Activated T-helper 1 cell treated with anti-CD3 and anti-CD28 coated beads, Interleukin-12 subunit alpha, Interleukin-12 subunit beta, Interleukin-2, Interleukin-4 antibody, amounts not matched to agents 30 ng/mL and 10 ng/mL and 1 ng/mL, durations not matched to agents 14 hours and 24 hours and 36 hours (primary cell): ENCODE measurements around the gene CREBL2. TPM values are rescaled to one million over a fixed set of nuclear protein-coding genes. Genes with fewer than 3 reads are reported as not detected.
"Not testable (repeated sequence)": the region's sequence is repeated elsewhere in the genome, so short reads cannot be mapped to it uniquely, and the experiment has no call there.

Experiments used
- DNase-seq: peaks from one replicate; pipeline ENCODE4 v3.0.0; 2021; ENCODE audit warnings: low spot score
- H3K27ac Mint-ChIP-seq: one replicate; pipeline ENCODE4 v1.8.0; 2021; ENCODE audit warnings: mild to moderate bottlenecking, mixed read lengths
- H3K27me3 Mint-ChIP-seq: one replicate; pipeline ENCODE4 v1.8.0; 2022; ENCODE audit warnings: mild to moderate bottlenecking, moderate library complexity, mixed read lengths; ENCODE audit not compliant: insufficient read depth
- H3K36me3 Mint-ChIP-seq: one replicate; pipeline ENCODE4 v1.8.0; 2021; ENCODE audit warnings: low read depth, mixed read lengths
- H3K4me1 Mint-ChIP-seq: one replicate; pipeline ENCODE4 v1.8.0; 2021; ENCODE audit warnings: low read depth, mixed read lengths
- H3K4me3 Mint-ChIP-seq: one replicate; pipeline ENCODE4 v1.8.0; 2021; ENCODE audit warnings: mild to moderate bottlenecking, moderate library complexity, mixed read lengths
- H3K9me3 Mint-ChIP-seq: one replicate; pipeline ENCODE4 v1.8.0; 2021; ENCODE audit warnings: mixed read lengths
- intact Hi-C: fragments of 100-400 bp; cut with micrococcal nuclease; formaldehyde crosslinking; loops from one replicate; pipeline ENCODE4 v1.15.1; 2024
- total RNA-seq: library from RNA; stranded (reverse); gene quantifications from 2 replicates; pipeline ENCODE4 v1.2.3, GENCODE V29; 2022

The CREBL2 gene, protein sequence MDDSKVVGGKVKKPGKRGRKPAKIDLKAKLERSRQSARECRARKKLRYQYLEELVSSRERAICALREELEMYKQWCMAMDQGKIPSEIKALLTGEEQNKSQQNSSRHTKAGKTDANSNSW
- total RNA-seq = 16.7 and 17.9 TPM in 2 replicates

DNA sequence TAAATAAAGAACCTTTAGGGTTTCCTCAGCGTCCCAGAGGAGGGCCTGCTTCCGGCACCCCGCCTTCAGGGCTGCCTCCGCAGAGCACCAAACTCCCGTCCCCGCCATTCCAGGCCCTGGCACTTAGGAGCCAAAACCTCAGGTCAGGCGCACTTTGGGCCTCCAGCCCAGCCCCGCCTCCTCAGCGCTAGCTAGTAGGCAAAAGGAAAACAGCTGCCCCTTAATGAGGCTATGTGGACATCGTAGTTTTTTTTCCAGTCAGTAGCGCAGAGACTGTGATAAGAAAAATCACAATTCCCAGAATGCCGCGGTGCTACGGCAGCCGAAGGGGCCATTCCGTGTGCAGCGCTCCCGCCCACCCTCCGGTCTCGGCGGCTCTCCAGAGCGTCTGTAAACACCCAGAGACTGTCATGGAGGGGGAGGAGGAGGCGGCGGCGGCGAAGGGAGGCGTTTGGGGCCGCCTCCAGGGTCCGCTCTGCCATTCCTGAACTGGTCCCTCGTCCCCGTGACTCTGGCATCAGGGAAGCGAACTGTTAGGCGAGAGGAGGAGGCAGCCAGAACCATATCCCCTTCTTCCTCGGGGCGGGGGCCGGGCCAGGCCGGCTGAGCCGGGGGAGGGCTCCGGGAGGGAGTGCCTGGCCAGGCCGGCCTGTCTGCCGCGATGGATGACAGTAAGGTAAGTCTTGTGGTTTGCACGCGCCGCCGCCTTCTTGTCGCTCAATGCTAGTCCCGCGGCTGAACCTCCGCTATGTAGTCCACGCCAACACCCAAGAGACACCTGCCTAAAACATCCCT lies at the start of gene CREBL2:
TSS of gene CREBL2 (plus strand) at position 365 of the 795 bp plus-strand sequence. CDS start at position 662, 297 bp downstream.
- H3K4me3 Mint-ChIP-seq = peak within 1 kb of the TSS; percentile 95
- H3K9me3 Mint-ChIP-seq = no peaks in the 10 kb centered on the region
- intact Hi-C loops = loop anchor here (1.0 to 5.0 kb wide), 9 partner anchors 28 to 391 kb away; partner anchors contain the start of genes BORCS5, GPR19 and HEBP1
- H3K27me3 Mint-ChIP-seq = no peaks in the 10 kb centered on the region
- peak; percentile 78 for DNase-seq
- peak within 1 kb of the TSS; percentile 96 for H3K27ac Mint-ChIP-seq
- peaks cover 47% of the 10 kb centered on the region for H3K4me1 Mint-ChIP-seq
- peaks cover 4% of the 10 kb centered on the region for H3K36me3 Mint-ChIP-seq

DNA sequence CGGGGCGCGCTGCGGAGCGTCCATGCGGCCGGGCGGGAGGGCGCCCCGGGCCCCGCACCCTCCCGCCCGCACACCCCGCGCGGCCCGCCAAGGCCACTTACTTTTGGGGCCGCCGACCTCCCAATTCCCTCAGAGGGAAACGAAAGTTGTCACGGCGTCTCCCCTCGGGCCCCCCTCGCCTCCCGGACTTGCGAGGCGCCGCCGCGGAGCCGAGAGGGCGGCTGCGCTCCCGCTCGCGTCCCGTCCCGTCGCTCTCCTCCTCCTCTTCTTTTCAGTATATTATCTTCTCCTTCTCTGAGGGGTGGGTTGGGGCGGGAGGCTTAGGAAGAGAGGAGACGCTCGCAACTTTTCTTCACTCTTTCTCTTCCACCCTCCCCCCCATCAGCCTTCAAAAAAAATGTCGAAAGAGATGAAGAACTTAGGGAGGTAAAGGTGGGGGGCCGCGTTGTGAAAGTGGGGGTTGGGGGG lies 49.6 kb upstream of the CREBL2 start:
- no peaks in the 10 kb centered on the region for H3K27me3 Mint-ChIP-seq
- peak overlapping the region; percentile 97 for H3K27ac Mint-ChIP-seq
- H3K9me3 Mint-ChIP-seq = no peaks in the 10 kb centered on the region
- H3K4me3 Mint-ChIP-seq = peak overlapping the region; percentile 88
- DNase-seq = peak; percentile 14
- H3K36me3 Mint-ChIP-seq = peaks cover 14% of the 10 kb centered on the region
- H3K4me1 Mint-ChIP-seq = peaks cover 56% of the 10 kb centered on the region
- intact Hi-C loops = loop anchor here (1.0 to 5.0 kb wide), 5 partner anchors 95 to 155 kb away; partner anchors contain the start of genes CDKN1B and GPR19

DNA sequence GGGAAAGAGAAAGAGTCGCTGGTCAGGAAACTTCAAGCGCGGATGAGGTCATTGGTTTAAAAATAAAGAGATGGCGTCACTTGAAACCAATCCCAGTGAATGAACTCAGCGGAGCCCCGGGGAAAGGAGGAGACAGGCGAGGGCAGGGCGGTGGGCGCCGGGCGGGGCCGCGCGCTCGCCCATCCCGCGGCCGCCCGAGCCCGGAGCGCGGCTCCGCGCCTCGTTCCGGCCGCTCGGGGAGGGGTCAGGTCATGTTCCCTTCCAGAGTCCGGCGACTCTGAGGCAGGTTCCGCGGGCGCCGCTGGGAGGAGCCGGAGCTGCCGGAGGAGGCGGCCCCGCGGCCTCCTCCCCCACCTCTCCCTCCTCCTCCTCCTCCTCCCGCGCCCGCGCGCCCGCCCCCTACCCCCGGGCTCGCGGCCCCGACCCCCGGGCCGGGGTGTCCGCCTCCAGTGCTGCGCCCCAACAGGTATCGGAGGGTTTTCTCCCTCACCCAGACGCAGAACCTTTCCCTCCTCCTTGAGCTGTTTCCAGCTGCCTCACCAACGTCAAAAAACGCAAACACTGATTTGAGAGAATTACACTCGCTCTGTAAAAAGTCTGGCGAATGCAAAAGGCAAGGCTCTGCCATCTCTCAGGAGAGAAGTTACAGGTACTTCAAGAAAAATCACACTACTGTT lies 49.0 kb upstream of the CREBL2 start, which contains the start of gene DUSP16:
TSS of gene DUSP16 (minus strand) at position 279 of the 677 bp plus-strand sequence. CDS start 41,765 bp downstream, outside the sequence.
- Mint-ChIP-seq H3K27ac (peak within 1 kb of the TSS; percentile 97), H3K4me1 (peaks cover 52% of the 10 kb centered on the region), H3K9me3 (no peaks in the 10 kb centered on the region), H3K27me3 (no peaks in the 10 kb centered on the region), H3K36me3 (peaks cover 12% of the 10 kb centered on the region), H3K4me3 (peak within 1 kb of the TSS; percentile 88)
- DNase-seq = peak; percentile 85
- intact Hi-C loops = loop anchor here (1.0 to 5.0 kb wide), 6 partner anchors 95 to 205 kb away; partner anchors contain the start of genes BORCS5, CDKN1B and GPR19

DNA sequence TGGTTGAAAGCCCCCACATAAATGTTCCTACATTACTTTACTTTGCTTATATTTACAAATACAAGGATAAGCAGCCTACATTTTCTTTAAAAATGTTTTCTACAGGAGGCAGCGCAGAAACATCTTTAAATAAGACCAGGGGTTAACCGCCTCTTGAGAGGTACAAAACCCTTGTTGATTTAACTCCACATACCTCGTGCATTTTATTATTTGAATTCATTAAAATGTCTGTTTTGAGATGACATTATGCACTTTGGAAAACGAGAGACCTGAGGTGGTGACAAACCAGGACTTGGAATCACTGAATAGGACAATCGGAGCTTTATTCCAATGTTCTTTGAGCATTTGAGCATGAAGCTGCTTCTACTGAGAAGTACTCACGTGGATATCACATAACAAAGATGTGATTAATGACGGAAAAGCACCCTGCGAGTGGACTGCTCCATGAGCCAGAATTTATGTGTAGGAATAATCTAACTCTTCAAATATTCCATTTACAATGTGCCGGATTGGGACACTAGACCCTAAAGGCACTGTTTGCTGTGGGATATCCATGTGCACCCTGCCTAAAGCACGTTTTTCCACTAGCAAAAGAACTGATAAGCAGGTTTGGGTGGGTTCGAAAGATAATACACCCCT lies 48.3 kb upstream of the CREBL2 start:
- intact Hi-C loops = loop anchor here (1.0 to 5.0 kb wide), 4 partner anchors 94 to 206 kb away; partner anchors contain the start of genes BORCS5 and CDKN1B
- Mint-ChIP-seq H3K4me3 (peak overlapping the region; percentile 86), H3K27me3 (no peaks in the 10 kb centered on the region), H3K9me3 (no peaks in the 10 kb centered on the region), H3K27ac (peak overlapping the region; percentile 96), H3K4me1 (peaks cover 46% of the 10 kb centered on the region), H3K36me3 (peaks cover 6% of the 10 kb centered on the region)
- no peak for DNase-seq

DNA sequence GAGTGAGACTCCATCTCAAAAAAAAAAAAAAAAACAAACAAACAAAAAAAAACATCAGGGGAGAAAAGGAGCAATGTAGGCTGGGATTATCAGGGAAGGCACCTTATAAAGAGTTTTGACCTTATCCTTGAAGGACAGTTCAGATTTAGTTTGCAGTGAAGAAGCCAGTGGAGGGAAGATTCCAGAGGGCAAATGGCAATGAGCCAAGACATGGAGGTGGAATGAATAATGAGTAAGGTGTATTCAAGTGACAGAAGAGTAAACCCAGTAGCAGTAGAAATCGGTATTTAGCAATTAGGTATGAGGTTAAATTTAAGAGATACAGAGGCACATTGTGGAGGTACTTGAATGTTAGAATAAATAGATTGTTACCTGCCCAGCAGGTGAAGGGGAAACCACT lies 46.8 kb upstream of the CREBL2 start:
- Mint-ChIP-seq H3K4me3 (no peak overlapping the region), H3K4me1 (peaks cover 31% of the 10 kb centered on the region)

DNA sequence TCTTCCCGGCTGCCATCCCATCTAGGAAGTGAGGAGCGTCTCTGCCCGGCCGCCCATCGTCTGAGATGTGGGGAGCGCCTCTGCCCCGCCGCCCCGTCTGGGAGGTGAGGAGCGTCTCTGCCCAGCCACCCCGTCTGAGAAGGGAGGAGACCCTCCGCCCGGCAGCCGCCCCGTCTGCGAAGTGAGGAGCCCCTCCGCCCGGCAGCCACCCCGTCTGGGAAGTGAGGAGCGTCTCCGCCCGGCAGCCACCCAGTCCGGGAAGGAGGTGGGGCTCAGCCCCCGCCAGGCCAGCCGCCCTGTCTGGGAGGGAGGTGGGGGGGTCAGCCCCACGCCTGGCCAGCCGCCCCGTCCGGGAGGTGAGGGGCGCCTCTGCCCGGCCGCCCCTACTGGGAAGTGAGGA lies 45.7 kb upstream of the CREBL2 start:
- intact Hi-C loops, H3K27me3 Mint-ChIP-seq, H3K9me3 Mint-ChIP-seq, H3K36me3 Mint-ChIP-seq, H3K27ac Mint-ChIP-seq, H3K4me3 Mint-ChIP-seq, DNase-seq: not testable (repeated sequence)
- H3K4me1 Mint-ChIP-seq = peaks cover 20% of the 10 kb centered on the region

More for the DNA sequence above, 46.8 kb upstream of the CREBL2 start:
- no peaks in the 10 kb centered on the region for H3K27me3 Mint-ChIP-seq
- peaks cover 3% of the 10 kb centered on the region for H3K36me3 Mint-ChIP-seq
- H3K9me3 Mint-ChIP-seq = no peaks in the 10 kb centered on the region
- peak overlapping the region; percentile 8 for H3K27ac Mint-ChIP-seq
- intact Hi-C loops = loop anchor here (1.0 to 5.0 kb wide), 8 partner anchors 17 to 189 kb away; partner anchors contain the start of genes CDKN1B and CREBL2
- DNase-seq = no peak

DNA sequence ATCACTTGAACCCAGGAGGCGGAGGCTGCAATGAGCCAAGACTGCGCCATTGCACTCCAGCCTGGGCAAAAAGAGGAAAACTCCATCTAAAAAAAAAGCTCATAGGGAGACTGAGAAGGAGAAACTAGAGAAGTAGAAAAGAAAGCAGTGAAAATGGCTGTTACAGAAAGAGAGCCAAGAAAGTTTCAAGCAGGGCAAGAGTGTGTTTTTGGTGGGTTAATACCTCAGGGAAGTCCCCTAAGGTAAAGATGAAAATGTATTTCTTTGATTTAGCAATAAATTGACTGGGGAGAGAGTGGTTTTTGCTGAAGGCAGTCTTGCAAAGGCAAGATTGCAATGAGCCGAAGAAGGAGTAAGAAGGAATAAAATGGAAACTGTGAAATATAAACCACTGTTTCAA lies 39.0 kb upstream of the CREBL2 start:
- intact Hi-C loops = no loop called here
- H3K4me3 Mint-ChIP-seq = no peak overlapping the region
- H3K9me3 Mint-ChIP-seq = no peaks in the 10 kb centered on the region
- no peaks in the 10 kb centered on the region for H3K27me3 Mint-ChIP-seq
- peak overlapping the region; percentile 11 for H3K27ac Mint-ChIP-seq
- H3K4me1 Mint-ChIP-seq = peaks cover 4% of the 10 kb centered on the region
- no peaks in the 10 kb centered on the region for H3K36me3 Mint-ChIP-seq
- DNase-seq = no peak

DNA sequence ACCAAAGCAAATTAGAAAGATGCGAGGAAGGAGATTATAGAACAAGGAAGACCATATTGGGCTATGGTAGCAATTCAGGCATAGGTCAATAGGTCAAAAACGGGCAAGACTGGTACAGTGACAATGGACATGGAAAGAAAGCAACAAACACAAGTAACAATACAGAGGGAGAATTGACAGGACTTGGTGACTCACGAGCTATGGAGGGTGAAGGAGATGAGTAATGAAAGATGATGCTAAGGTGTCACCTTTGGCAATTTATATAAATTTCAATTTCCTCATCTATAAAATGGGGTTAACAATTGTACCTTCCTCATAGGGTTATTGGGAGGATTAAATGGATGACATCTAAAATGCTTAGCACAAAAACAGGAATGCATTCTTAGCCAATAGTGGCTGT lies 33.9 kb upstream of the CREBL2 start:
- H3K9me3 Mint-ChIP-seq = no peaks in the 10 kb centered on the region
- intact Hi-C loops = no loop called here
- no peak overlapping the region for H3K27ac Mint-ChIP-seq

DNA sequence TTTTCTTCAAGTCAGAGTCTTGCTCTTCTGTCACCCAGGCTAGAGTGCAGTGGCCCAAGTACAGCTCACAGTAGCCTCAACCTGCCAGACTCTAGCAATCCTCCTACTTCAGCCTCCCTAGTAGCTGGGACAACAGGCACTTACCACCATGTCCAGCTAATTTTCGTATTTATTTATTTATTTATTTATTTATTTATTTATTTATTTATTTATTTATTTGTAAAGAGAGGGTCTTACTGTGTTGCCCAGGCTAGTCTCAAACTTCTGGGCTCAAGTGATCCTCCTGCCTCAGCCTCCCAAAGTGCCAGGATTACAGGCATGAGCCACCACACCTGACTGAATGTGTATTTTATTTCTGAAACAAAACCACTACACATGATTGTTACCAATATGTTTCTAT lies 31.0 kb upstream of the CREBL2 start:
- H3K27ac Mint-ChIP-seq, H3K27me3 Mint-ChIP-seq, H3K4me3 Mint-ChIP-seq, H3K36me3 Mint-ChIP-seq, DNase-seq, H3K9me3 Mint-ChIP-seq: not testable (repeated sequence)
- peaks cover 39% of the 10 kb centered on the region for H3K4me1 Mint-ChIP-seq
- intact Hi-C loops = loop anchor here (5.0 kb wide), 1 partner anchor 678 kb away; no protein-coding TSS in a partner anchor

More for the DNA sequence above, 33.9 kb upstream of the CREBL2 start:
- no peaks in the 10 kb centered on the region for H3K36me3 Mint-ChIP-seq
- no peak for DNase-seq
- no peak overlapping the region for H3K4me3 Mint-ChIP-seq
- no peaks in the 10 kb centered on the region for H3K27me3 Mint-ChIP-seq
- peaks cover 12% of the 10 kb centered on the region for H3K4me1 Mint-ChIP-seq

DNA sequence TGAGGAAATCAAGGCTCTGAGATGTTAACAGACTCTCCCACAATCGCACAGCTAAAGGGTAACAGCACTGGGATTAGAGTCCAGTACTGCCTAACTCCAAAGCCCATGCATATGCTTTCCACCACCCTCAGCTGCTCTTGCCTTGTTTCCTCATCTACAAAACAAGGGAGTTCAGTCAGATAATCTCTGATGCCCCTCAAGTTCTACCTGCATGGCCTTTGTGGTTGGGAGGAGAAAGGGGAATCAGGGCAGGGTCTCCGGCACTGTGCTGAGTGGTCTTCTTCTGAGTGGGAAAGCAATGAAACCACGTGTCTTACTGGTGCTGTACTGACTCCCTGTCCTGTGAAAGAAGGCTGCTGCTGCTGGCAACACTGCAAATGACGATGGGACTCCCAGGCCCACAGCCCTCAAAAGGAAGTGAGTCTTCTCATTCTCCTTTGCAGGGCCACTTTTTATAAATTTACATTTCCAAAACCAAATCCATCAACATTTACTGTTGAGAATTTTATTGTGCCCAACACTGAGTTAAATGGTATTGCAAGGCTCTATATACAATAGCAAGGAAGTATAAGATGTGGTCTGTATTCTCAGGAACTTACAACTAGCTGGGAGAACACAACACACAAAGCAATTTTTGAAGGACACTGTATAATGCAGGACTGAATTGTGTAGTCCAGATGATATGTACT lies 29.3 kb upstream of the CREBL2 start:
- peak overlapping the region; percentile 88 for H3K27ac Mint-ChIP-seq
- peak overlapping the region; percentile 32 for H3K4me3 Mint-ChIP-seq
- no peaks in the 10 kb centered on the region for H3K36me3 Mint-ChIP-seq
- peaks cover 45% of the 10 kb centered on the region for H3K4me1 Mint-ChIP-seq
- intact Hi-C loops = loop anchor here (1.0 to 5.0 kb wide), 6 partner anchors 16 to 680 kb away; no protein-coding TSS in a partner anchor
- no peak for DNase-seq
- H3K27me3 Mint-ChIP-seq = no peaks in the 10 kb centered on the region
- H3K9me3 Mint-ChIP-seq = no peaks in the 10 kb centered on the region

DNA sequence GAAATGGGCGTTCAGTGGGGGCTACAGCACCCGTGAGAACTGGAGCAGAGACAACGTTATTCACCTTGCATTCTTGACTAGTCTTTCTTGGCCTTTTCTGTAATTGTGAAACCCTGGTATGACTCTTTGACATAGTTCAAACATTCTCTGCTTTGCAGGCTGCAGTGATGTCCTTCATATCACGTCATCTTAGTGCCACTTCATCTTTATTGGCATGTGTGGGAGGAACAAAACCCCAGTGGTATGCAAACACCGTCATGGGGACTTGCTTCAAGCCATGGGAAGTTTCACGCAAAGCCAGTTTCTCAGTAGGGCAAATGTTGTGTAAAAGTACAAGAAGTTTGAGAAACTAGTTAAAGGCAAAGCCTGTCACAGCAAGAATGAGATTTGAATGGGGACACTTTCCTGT lies 28.8 kb upstream of the CREBL2 start:
- Mint-ChIP-seq H3K27me3 (no peaks in the 10 kb centered on the region), H3K4me1 (peaks cover 45% of the 10 kb centered on the region), H3K27ac (peak overlapping the region; percentile 88), H3K4me3 (peak overlapping the region; percentile 21), H3K9me3 (no peaks in the 10 kb centered on the region), H3K36me3 (no peaks in the 10 kb centered on the region)
- intact Hi-C loops = loop anchor here (1.0 to 5.0 kb wide), 16 partner anchors 16 to 681 kb away; partner anchors contain the start of genes CREBL2 and GPR19
- peak; percentile 30 for DNase-seq
